NCI-H774 (cell line): ENCODE results near the gene CUBN.

Source experiments
- DNase-seq: peaks from one replicate; lab custom pipeline; 2025; lab: John Stamatoyannopoulos, UW

The CUBN gene

DNA sequence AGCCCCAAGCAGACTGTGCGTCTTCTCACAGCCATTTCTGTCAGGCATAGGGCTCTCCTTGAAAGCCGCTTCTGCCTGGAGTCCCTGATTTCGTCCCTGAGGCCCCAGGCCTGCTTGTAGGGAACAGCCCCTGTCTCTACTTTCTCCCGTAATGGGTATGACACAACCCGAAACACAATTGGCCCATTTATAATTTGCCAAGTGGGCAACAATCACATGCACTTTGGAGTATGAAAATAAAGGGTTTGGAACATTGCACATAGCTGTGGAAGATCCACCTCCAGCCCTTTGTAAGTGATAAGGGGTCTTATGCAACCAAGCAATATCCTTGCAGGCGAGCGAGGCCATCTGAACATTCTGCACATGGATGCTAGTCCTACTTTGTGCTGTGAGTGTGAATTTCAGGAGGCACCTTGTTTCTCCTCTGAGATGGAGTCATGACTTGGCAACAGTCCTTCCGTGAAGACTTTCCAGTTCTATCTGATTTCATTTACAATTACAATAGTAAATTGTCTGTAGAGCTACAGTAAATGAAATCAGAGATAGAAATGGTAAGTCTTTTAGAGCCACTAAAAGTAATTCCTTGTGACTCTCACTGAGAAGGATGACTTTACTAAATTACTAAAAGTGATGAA is 141.5 kb downstream of the CUBN start:
- no peak for DNase-seq

DNA sequence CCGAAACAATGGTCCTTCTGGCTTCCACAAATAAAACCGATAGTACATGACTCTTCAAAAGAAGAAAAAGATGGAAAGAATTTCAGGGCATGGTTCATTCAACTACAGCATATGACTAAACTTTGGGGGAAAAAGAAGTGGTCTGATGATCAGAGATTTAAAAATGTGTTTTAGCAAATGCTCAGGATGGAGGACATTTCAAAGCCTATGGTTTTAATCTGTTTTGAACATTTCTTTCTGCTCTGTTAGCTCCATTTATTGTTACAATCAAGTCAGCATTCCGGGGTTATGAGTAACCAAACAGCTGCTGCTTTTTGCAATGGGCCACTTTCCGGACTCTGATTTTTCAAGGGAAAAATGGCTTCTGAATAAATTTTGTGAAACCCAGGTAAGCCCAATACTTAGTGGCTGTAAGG is 142.4 kb downstream of the CUBN start:
- DNase-seq: no peak

- no peak for DNase-seq
These were observed 143.0 kb downstream of the CUBN start for GRCh38 chr10:16986406-16987205.

DNA sequence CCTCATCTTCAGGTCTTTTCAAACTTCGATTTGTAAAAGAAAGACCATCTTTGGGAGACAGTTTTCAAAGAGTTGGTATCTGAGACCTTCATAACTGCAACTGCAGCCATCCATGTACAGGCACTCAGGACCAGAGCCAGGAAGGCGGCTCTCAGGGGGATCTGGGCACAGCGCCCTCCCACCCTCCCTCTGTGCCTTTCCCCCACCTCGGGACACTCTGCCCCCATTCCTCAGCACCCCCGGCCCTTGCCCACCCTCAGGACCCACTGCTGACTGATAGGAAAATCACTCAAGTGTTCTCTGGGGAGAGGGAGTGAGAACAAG is 143.6 kb downstream of the CUBN start:
- no peak for DNase-seq

DNA sequence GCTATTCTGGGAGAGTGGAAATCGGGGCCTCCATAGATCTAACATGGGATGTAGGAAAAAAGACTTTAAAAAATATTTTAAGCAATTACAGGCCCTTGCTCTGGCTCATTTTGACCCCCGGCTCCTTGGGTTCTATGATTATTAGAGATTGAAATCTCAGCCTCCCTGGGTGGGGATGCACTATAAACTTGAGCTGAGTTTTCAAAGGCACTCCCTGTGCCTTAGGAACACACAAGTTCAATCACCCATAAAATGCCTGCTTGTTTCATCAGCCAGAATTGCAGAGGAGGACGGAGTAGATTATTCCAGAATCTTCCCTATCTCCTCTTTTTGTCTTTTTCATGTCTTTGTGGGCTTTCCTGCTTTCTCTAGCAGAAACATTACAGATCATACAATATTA is 145.4 kb downstream of the CUBN start:
- no peak for DNase-seq

GRCh38 chr10:16976803-16977202 is 152.8 kb downstream of the CUBN start:
- no peak for DNase-seq

- no peak for DNase-seq
These were observed 154.4 kb downstream of the CUBN start for GRCh38 chr10:16975188-16975587.

- DNase-seq: no peak
These were observed 161.1 kb downstream of the CUBN start for GRCh38 chr10:16968416-16969041.

DNA sequence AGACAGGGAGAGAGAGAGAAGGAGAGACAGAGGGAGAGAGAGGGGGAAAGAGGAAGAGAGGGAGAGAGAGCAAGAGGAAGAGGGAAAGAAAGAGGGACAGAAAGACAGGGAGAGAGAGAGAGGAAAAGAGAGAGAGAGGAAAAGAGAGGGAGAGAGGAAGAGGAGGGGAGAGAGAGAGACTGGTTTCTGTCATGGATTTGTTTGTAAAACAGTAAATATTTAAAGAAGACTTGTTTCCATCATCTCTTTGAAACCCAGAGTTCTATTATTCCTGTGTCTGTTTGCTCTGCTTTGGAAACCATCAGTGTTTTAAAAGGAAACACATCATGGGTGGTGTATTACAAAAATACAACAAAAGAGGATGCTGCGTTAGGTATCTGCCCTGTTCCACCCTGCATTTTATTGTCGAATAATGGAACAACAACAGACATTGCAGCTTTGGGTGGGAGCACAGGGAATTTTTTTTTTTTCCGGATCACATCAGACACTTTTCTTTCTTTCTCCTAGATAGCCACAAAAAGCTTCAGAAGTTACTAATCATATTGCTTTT is 161.7 kb downstream of the CUBN start:
- DNase-seq: no peak

GRCh38 chr10:16966991-16967865 is 162.4 kb downstream of the CUBN start:
- no peak for DNase-seq

- DNase-seq: no peak
These were observed 163.7 kb downstream of the CUBN start for GRCh38 chr10:16965740-16966447.

DNA sequence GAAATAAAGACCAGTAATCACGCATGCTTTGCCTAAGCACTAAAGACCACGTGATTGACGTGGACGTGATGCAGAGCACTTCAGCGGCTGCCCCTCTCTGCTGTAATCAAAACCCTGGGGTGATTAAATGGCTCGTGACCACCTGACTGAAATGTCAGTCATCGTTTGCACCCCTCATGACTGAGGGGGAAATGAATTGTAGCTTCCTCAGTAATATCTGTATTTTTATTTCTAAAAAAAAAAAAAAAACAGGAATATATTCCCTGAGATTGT is 164.3 kb downstream of the CUBN start:
- no peak for DNase-seq

DNA sequence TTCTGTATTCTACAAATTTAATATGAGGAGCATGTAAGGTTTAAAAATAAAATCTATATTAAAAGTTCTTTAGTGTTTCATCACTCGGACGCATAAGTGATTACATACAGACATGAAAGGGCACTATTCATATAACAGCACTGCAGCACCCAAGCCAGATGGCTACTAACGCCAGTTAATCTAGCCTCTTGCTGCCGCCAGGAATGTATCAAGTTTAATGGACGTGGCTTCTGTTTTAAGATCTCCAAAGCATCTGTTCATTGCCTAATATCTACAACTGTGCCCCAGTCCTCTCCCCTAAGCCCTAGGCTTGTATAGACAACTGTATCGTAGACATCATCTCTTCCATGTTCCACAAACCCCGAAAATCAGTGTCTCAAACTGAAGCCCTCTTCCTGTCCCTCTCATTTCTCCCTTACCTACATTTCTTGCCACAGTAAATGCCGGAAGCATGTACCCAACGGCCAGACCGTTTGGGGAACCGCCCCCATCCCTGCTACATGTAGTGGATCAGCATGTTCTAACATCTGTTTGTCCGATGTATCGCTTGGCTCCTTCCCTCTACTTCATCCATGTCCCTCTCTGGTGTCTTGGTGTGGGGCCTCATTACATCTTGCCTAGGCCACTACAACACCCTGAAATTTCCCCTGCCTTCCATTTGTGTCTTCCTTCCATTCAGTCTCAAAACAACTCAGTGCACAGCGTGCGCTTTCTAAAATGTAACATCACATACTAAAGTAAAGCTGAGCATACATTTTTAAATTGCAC is 164.9 kb downstream of the CUBN start:
- DNase-seq: no peak

- DNase-seq: no peak
These were observed 169.1 kb downstream of the CUBN start for GRCh38 chr10:16960551-16960950.

DNA sequence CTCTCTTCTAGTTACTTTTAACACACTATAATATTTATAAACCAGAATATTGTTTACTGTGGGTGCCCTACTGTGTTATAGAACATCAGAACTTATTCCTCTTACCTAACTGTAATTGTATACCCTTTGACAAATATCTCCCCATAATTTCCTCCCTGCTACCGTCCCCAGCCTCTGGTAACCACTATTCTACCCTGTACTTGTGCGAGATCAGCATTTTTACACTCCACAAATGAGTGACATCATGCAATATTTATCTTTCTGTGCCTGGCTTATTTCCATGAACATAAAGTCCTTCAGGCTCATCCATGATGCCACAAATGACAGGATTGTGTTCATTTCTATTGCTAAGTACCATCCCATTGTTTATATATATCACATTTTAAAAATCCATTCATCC is 172.6 kb downstream of the CUBN start:
- DNase-seq: no peak

- DNase-seq: no peak
These were observed 175.2 kb downstream of the CUBN start for GRCh38 chr10:16954280-16955030.

- DNase-seq: no peak
These were observed 176.3 kb downstream of the CUBN start for GRCh38 chr10:16953270-16953669.

DNA sequence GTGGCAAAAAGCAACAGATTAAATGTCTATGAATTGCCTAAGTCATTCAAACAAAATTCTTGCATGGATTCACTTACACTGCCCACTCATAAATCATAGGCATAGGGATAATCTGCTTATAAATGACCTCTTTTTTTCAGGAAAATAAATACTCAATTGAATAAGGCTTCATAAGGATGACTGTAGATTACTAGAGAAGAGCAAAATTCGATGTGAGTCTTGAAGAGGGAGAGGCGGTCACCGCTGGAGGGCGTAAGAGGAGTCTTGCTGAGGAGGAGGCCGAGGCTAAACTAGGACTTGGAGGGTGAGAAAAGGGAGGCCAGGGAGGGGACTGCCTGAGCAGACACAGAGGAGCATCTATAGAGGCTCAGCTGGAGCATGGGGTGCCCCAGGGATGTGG is 177.0 kb downstream of the CUBN start:
- DNase-seq: no peak

- DNase-seq: no peak
These were observed 177.5 kb downstream of the CUBN start for GRCh38 chr10:16952080-16952479.
